Stimulated activated CD4-positive, alpha-beta T cell treated with anti-CD3 and anti-CD28 coated beads, Interleukin-15, amount 100 ng/mL, for 48 hours (primary cell): ENCODE measurements around the gene DNAH8.

ENCODE experiments used
- DNase-seq, 2 donors: peaks; one replicate each; pipeline ENCODE4 v3.0.0-alpha.2; 2020; ENCODE audit warnings: low read depth in 2 of 2

DNAH8 gene

DNA sequence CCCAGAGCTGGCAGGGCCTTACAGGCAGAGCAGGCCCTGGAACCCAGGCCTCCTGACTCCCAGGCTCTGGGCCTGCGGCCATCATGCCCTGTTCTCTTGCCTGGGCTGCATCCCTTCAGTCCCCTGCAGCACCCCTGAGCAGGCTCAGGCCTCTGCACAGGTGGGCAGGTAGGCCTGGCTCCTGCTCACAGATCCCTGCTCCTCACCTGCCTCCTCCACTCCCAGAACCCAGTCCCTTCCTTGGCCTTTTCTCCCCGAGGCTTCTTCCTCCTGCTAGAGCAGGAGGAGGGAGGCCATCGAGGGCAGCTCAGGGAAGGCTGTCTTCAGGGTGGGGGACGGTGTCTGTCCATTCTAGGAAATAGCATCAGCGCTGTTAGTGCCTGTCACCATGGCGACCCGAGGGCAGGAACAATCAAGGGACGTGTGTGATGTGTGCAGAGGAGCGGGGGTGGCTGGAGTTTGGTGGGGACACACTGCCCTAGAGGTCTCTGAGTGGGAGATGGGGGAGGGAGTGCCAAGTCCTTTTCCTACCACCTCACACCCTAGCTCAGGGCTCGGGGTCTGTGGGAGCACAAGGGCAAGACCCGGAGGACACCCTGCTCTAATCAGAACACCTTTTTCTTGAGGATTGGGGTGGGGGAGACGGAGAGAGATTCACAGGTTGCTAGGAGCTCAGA lies 360.0 kb downstream of the DNAH8 start:
- DNase-seq: no peak

DNA sequence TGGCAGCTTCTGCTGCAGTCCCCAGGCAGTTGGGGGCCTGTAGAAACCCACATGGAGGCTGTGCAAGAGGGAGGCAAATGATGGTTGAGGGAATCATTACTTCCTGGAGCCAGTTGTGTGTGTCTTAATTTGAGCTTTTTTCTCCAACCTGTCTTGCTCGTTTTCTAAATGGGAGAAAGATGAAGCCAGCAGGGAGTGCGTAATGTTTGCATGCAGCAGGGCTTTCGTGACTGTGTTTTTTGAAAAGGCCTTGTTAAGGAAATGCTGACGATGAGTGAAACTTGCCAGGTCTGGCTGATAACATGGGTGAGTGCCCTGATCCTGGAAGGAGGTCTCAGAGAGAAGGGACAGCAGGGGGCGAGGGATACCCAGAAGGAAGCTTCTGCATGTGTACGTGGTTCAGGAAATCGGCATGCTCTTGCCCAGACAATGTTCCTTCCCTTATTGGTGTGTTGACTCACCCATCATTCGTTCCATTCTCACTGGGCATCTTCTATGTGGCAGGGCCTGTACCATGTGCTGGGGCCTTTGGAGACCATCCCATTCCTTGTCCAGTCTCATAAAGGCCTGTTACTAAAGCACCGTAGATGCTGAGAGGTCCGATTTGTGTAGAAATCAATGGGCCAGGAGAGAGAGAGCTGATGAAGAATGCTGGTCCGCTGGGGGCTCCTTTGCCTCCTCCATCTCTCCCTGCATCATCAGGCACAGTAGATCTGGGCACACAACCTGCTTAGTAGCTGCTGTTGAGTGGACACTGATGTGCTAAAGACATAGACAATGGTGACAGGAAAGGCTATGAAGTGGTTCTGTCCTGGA lies 360.9 kb downstream of the DNAH8 start:
- DNase-seq: no peak

DNA sequence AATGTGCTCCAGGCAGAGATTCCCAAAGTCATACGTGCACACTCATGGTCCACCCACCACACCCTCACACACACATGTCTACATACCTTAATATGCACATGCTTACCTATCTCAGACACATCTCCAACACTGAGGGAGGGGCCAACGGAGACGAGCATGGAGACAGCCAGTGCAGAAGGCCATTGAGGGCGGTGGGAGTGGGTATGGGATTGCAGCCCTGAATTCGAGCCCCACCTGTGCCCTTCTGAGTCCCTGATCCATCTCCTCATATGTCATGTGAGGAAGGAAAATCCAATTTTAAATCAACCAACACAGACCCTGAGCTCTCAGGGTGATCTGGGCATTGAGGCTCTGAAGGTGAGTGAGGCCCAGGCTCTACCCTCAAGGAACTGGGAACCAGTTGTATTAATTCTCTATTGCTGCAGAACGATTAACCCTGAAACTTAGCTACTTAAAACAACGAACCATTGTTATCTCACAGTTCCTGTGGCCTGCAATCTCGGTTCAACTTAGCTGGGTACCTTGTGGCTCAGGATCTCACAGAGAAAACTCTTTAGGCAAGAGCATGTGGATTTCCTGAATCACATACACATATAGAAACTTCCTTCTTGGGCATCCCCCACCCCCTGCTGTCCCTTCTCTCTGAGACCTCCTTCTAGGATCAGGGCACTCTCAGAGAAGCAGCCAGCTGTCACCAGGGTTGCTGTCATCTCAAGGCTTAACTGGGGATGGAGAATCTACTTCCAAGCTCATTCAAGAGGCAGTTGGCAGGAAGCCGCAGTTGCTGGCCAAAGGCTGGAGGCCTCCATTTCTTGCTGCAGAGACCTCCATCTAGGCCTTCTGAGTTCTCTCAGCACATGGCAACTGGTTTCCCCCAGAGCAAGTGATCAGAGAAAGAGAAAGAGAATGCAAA lies 361.8 kb downstream of the DNAH8 start:
- DNase-seq: no peak

GRCh38 chr6:39077882-39078594 lies 362.9 kb downstream of the DNAH8 start:
- DNase-seq: no peak

DNA sequence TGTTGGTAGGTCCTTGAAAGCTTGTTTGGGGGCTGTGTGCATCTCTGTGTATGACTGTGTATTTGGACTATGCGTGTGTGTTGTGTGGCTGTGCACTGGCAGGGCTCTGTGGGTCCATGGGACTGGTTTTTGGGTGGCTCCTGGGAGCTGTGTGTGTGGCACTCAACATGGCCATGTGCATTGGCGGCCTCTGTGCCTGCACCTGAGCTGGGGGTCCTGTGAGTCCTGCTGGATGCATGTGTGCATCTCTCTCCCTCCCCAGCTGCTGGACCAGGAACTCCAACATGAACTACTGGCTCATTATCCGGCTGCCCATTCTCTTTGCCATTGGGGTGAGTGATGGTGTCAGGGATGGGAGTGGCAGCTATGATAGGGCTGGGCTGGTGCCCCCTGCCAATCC lies 363.6 kb downstream of the DNAH8 start:
- no peak for DNase-seq

- DNase-seq: no peak
Observed at GRCh38 chr6:39079197-39080125, 364.4 kb downstream of the DNAH8 start.
